Measurements from ENCODE around the gene POLR1A. TPM values are rescaled to one million over a fixed set of nuclear protein-coding genes. Genes with fewer than 3 reads are reported as not detected.

POLR1A gene
- 6.9 TPM for polyA plus RNA-seq (2013, experiment 1 of 2)
- polyA plus RNA-seq (2013, experiment 2 of 2): 6.5 TPM

- 0% methylated on average over 35 of the region's 38 CpGs for WGBS
These were observed at the start of gene POLR1A for GRCh38 chr2:86105252-86105968. Gene POLR1A (minus strand): TSS chr2:86105886. CDS start chr2:86105776, 110 bp downstream.

GRCh38 chr2:86150502-86150901 lies 44.8 kb upstream of the POLR1A start:
- H3K36me3 ChIP-seq (ENCODE audit: control insufficient read depth in 1 of 2, insufficient read depth in 2 of 2, low read depth in 1 of 2, low read length in 2 of 2): peaks cover 33 to 79% of the 10 kb centered on the region in 2 experiments
- no peak overlapping the region for H3K4me2 ChIP-seq (ENCODE audit: low read length, poor library complexity, severe bottlenecking)
- H2BK15ac ChIP-seq (ENCODE audit: low read depth, poor library complexity, severe bottlenecking): no peak overlapping the region
- no peak overlapping the region for H2BK120ac ChIP-seq (ENCODE audit: low read depth, low read length)
- no peak overlapping the region for H3K9ac ChIP-seq (ENCODE audit: low read length)
- no peak overlapping the region for H3K23ac ChIP-seq (ENCODE audit: low read length in 2 of 2)
- WGBS: 100% methylated on average over 2 of the region's 2 CpGs
- H2BK12ac ChIP-seq (ENCODE audit: low read length in 2 of 2): no peak overlapping the region
- H3K4ac ChIP-seq (ENCODE audit: low read depth in 1 of 2, low read length in 2 of 2): no peak overlapping the region
- no peak overlapping the region for H3K27ac ChIP-seq (ENCODE audit: low read length, poor library complexity, severe bottlenecking)
- no peaks in the 10 kb centered on the region for H3K27me3 ChIP-seq (ENCODE audit: control insufficient read depth in 1 of 2, insufficient read depth in 1 of 2, low read length in 2 of 2)
- H3K18ac ChIP-seq (ENCODE audit: low read depth in 1 of 2, low read length in 2 of 2): no peak overlapping the region
- no peak overlapping the region for H4K91ac ChIP-seq (ENCODE audit: low read length)
- no peak overlapping the region for H4K8ac ChIP-seq (ENCODE audit: low read length)
- DNase-seq: no peak
- H3K14ac ChIP-seq (ENCODE audit: low read length in 2 of 2): no peak overlapping the region
- H2BK5ac ChIP-seq (ENCODE audit: low read depth, low read length, poor library complexity, severe bottlenecking): no peak overlapping the region
- H3K79me1 ChIP-seq (replicated peaks; ENCODE audit: low read length, poor library complexity, severe bottlenecking): peaks cover 19% of the 10 kb centered on the region
- H2AK5ac ChIP-seq (ENCODE audit: low read length, severe bottlenecking): no peak overlapping the region
- H3K4me3 ChIP-seq (ENCODE audit: insufficient read depth in 1 of 2, low read depth in 1 of 2, low read length in 2 of 2): no peak overlapping the region
- no peaks in the 10 kb centered on the region for H3K9me3 ChIP-seq (ENCODE audit: control insufficient read depth, low read length)
- H3K4me1 ChIP-seq (ENCODE audit: control insufficient read depth, insufficient read depth, low read depth, low read length): no peaks in the 10 kb centered on the region
- H2AFZ ChIP-seq (ENCODE audit: low read depth, low read length): no peak overlapping the region

More at GRCh38 chr2:86105252-86105968, at the start of gene POLR1A:
- peak within 1 kb of the TSS; percentile 61 for H3K27ac ChIP-seq (ENCODE audit: low read length, poor library complexity, severe bottlenecking)
- H4K8ac ChIP-seq (ENCODE audit: low read length): peak within 1 kb of the TSS; percentile 92
- peak within 1 kb of the TSS; percentile 97 for H3K9ac ChIP-seq (ENCODE audit: low read length)
- H3K23ac ChIP-seq (ENCODE audit: low read length in 2 of 2): no peak within 1 kb of the TSS
- H2BK5ac ChIP-seq (ENCODE audit: low read depth, low read length, poor library complexity, severe bottlenecking): no peak within 1 kb of the TSS
- H2BK12ac ChIP-seq (ENCODE audit: low read length in 2 of 2): no peak within 1 kb of the TSS
- peaks cover 2 to 50% of the 10 kb centered on the region in 2 experiments for H3K36me3 ChIP-seq (ENCODE audit: control insufficient read depth in 1 of 2, insufficient read depth in 2 of 2, low read depth in 1 of 2, low read length in 2 of 2)
- H3K4ac ChIP-seq (ENCODE audit: low read depth in 1 of 2, low read length in 2 of 2): peak within 1 kb of the TSS in 1 of 2 experiments; percentile 83
- H2BK15ac ChIP-seq (ENCODE audit: low read depth, poor library complexity, severe bottlenecking): no peak within 1 kb of the TSS
- H3K4me3 ChIP-seq (ENCODE audit: insufficient read depth in 1 of 2, low read depth in 1 of 2, low read length in 2 of 2): peak within 1 kb of the TSS; percentile 93 to 94
- H3K14ac ChIP-seq (ENCODE audit: low read length in 2 of 2): peak within 1 kb of the TSS in 1 of 2 experiments; percentile 29
- peak; percentile 97 for DNase-seq
- H2AFZ ChIP-seq (ENCODE audit: low read depth, low read length): peak within 1 kb of the TSS; percentile 60
- peak within 1 kb of the TSS; percentile 44 to 97 for H3K18ac ChIP-seq (ENCODE audit: low read depth in 1 of 2, low read length in 2 of 2)
- H3K4me2 ChIP-seq (ENCODE audit: low read length, poor library complexity, severe bottlenecking): peak within 1 kb of the TSS; percentile 89
- no peaks in the 10 kb centered on the region for H3K27me3 ChIP-seq (ENCODE audit: control insufficient read depth in 1 of 2, insufficient read depth in 1 of 2, low read length in 2 of 2)
- peak within 1 kb of the TSS; percentile 19 for H2AK5ac ChIP-seq (ENCODE audit: low read length, severe bottlenecking)
- peaks cover 10% of the 10 kb centered on the region for H3K79me1 ChIP-seq (replicated peaks; ENCODE audit: low read length, poor library complexity, severe bottlenecking)
- peak within 1 kb of the TSS; percentile 92 for H4K91ac ChIP-seq (ENCODE audit: low read length)
- H3K4me1 ChIP-seq (ENCODE audit: control insufficient read depth, insufficient read depth, low read depth, low read length): peaks cover 4% of the 10 kb centered on the region
- no peaks in the 10 kb centered on the region for H3K9me3 ChIP-seq (ENCODE audit: control insufficient read depth, low read length)
- H2BK120ac ChIP-seq (ENCODE audit: low read depth, low read length): no peak within 1 kb of the TSS

DNA sequence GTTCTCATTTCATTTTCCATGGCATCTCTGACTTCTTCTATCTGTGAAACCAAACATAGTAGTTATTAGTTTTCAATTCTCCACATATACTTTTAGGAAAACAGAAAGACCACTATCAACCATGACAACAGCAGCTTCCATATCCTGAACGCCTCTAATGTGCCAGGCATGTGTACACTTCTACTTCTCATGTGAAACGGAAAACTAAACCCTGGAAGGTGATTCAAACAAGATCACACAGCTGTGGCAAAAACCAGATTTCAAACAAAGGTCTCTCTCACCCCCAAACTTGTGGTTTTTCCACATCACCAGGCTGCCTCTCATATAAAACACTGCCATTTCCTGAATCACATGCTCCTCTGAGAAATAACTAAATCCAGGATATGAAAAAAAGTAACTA lies 42.1 kb upstream of the POLR1A start:
- Histone ChIP-seq H2BK12ac (ENCODE audit: low read length in 2 of 2) (no peak overlapping the region), H3K36me3 (ENCODE audit: control insufficient read depth in 1 of 2, insufficient read depth in 2 of 2, low read depth in 1 of 2, low read length in 2 of 2) (peaks cover 43 to 85% of the 10 kb centered on the region in 2 experiments), H3K4me1 (ENCODE audit: control insufficient read depth, insufficient read depth, low read depth, low read length) (no peaks in the 10 kb centered on the region), H3K18ac (ENCODE audit: low read depth in 1 of 2, low read length in 2 of 2) (no peak overlapping the region), H3K4ac (ENCODE audit: low read depth in 1 of 2, low read length in 2 of 2) (no peak overlapping the region), H3K23ac (ENCODE audit: low read length in 2 of 2) (no peak overlapping the region), H2AFZ (ENCODE audit: low read depth, low read length) (no peak overlapping the region), H3K14ac (ENCODE audit: low read length in 2 of 2) (no peak overlapping the region), H3K27ac (ENCODE audit: low read length, poor library complexity, severe bottlenecking) (peak overlapping the region; percentile 19), H4K91ac (ENCODE audit: low read length) (no peak overlapping the region), H2AK5ac (ENCODE audit: low read length, severe bottlenecking) (no peak overlapping the region), H3K27me3 (ENCODE audit: control insufficient read depth in 1 of 2, insufficient read depth in 1 of 2, low read length in 2 of 2) (no peaks in the 10 kb centered on the region), H3K4me3 (ENCODE audit: insufficient read depth in 1 of 2, low read depth in 1 of 2, low read length in 2 of 2) (no peak overlapping the region), H3K9ac (ENCODE audit: low read length) (no peak overlapping the region), H2BK5ac (ENCODE audit: low read depth, low read length, poor library complexity, severe bottlenecking) (no peak overlapping the region), H3K4me2 (ENCODE audit: low read length, poor library complexity, severe bottlenecking) (no peak overlapping the region), H4K8ac (ENCODE audit: low read length) (no peak overlapping the region), H3K79me1 (replicated peaks; ENCODE audit: low read length, poor library complexity, severe bottlenecking) (peaks cover 17% of the 10 kb centered on the region), H2BK15ac (ENCODE audit: low read depth, poor library complexity, severe bottlenecking) (no peak overlapping the region), H2BK120ac (ENCODE audit: low read depth, low read length) (no peak overlapping the region), H3K9me3 (ENCODE audit: control insufficient read depth, low read length) (no peaks in the 10 kb centered on the region)
- DNase-seq: no peak
- WGBS: 95% methylated on average over 2 of the region's 2 CpGs

GRCh38 chr2:86143926-86144685 lies 38.4 kb upstream of the POLR1A start:
- Histone ChIP-seq H2AK5ac (ENCODE audit: low read length, severe bottlenecking) (no peak overlapping the region), H3K9ac (ENCODE audit: low read length) (no peak overlapping the region), H4K91ac (ENCODE audit: low read length) (no peak overlapping the region), H2BK5ac (ENCODE audit: low read depth, low read length, poor library complexity, severe bottlenecking) (no peak overlapping the region), H2BK120ac (ENCODE audit: low read depth, low read length) (no peak overlapping the region), H3K18ac (ENCODE audit: low read depth in 1 of 2, low read length in 2 of 2) (no peak overlapping the region), H3K4me3 (ENCODE audit: insufficient read depth in 1 of 2, low read depth in 1 of 2, low read length in 2 of 2) (no peak overlapping the region), H2AFZ (ENCODE audit: low read depth, low read length) (no peak overlapping the region), H3K4ac (ENCODE audit: low read depth in 1 of 2, low read length in 2 of 2) (no peak overlapping the region), H3K27me3 (ENCODE audit: control insufficient read depth in 1 of 2, insufficient read depth in 1 of 2, low read length in 2 of 2) (no peaks in the 10 kb centered on the region), H3K36me3 (ENCODE audit: control insufficient read depth in 1 of 2, insufficient read depth in 2 of 2, low read depth in 1 of 2, low read length in 2 of 2) (peaks cover 41 to 93% of the 10 kb centered on the region in 2 experiments), H2BK15ac (ENCODE audit: low read depth, poor library complexity, severe bottlenecking) (no peak overlapping the region), H3K9me3 (ENCODE audit: control insufficient read depth, low read length) (no peaks in the 10 kb centered on the region), H3K27ac (ENCODE audit: low read length, poor library complexity, severe bottlenecking) (no peak overlapping the region), H3K23ac (ENCODE audit: low read length in 2 of 2) (no peak overlapping the region), H3K4me1 (ENCODE audit: control insufficient read depth, insufficient read depth, low read depth, low read length) (no peaks in the 10 kb centered on the region), H2BK12ac (ENCODE audit: low read length in 2 of 2) (no peak overlapping the region), H3K79me1 (replicated peaks; ENCODE audit: low read length, poor library complexity, severe bottlenecking) (peaks cover 16% of the 10 kb centered on the region), H3K14ac (ENCODE audit: low read length in 2 of 2) (no peak overlapping the region), H3K4me2 (ENCODE audit: low read length, poor library complexity, severe bottlenecking) (no peak overlapping the region), H4K8ac (ENCODE audit: low read length) (no peak overlapping the region)
- no peak for DNase-seq
- 95% methylated on average over 13 of the region's 14 CpGs for WGBS
